SK-N-DZ (cell line): ENCODE data around the gene PSAP.

Experiments
- DNase-seq: peaks from one replicate; pipeline ENCODE4 v3.0.0-alpha.2; 2015; ENCODE audit warnings: low spot score

The PSAP gene

DNA sequence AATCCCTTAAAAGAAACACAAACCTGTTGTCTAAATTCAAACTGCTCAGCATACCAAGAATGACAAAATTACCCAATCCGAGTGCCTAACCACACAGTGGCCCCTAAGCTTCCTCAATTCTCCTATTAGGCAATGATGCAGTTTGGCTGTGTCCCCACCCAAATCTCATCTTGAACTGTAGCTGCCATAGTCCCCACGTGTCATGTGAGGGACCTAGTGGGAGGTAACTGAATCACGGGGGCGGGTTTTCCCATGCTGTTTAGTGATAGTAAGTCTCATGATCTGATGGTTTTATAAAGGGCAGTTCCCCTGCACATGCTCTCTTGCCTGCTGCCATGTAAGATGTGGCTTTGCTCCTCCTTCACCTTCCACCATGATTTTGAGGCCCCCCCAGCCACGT, 21.9 kb downstream of the PSAP start:
- DNase-seq = no peak

DNA sequence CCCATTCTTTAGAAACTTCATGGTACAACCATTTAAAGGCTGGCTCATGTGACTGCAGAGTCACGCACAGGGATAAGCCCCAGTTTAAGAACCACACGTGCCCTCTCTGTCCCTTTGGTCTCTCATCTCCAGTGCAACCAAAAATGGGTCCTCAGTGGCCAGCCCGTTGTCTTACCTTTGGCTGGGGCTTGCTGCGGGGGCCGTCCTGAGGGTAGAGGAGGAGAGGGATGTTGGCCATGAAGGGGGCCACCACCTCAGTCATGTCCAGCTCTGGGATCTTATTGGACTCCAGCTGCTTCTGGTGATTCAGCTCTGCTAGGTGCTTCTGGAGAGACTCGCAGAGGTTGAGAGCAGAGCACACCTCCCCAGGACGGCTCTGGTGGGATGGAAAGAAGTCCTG, 22.3 kb downstream of the PSAP start:
- no peak for DNase-seq

DNA sequence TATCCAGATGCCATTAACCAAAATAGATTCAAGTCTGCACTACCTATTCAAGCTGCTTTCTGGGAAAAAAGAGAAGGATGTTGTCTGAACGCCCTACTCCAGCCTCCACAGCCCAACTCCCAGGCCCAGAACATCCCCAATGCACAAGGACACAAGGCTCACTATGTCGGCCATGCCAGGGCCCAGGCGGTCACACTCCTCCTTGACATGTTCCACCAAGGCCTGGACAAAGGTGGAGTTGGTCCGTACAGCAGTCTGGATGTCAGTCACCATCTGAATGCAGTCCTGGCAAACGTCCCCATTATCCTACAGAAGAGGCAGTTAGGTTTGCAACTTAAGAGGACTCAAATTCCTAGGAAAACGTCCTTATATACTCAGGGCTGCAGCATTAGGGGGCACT, 23.2 kb downstream of the PSAP start:
- DNase-seq = no peak

DNA sequence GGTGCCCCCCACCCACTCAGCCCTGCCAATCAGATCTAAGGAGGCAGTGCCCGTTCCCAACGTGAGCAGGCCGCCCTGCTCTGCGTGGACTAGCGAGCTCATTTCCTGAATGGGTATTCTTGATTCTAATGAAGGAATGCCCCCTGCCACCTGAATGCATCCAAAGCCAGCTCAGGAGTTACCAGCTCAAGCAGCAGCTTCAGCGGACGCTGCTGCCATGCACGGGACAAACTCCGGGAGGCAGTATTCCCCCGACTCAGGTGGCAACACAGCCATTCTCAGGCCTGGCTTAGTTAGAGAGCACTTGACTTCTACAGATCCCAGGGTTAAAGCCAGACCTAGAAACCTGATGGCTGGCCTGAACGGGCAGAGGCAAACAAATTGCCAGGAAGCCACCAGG, 25.8 kb downstream of the PSAP start:
- DNase-seq = no peak

DNA sequence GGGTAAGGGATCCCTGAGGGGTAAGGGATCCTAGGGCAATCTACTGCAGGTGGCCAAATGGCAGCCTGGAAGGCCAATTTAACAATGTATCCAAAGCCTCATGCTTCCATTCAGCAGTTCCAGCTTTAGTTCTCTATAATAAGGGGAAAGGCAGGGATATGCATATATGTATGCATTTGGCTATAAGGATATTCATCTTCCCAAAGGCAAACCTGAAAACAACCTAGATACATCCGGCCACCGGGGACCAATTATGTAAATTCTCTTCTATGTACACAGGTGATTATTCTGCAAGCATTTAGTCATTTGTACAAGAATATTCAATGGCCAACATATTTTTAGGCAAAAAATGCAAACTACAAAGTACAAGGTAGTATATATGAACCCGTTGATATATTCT, 26.7 kb downstream of the PSAP start:
- no peak for DNase-seq

DNA sequence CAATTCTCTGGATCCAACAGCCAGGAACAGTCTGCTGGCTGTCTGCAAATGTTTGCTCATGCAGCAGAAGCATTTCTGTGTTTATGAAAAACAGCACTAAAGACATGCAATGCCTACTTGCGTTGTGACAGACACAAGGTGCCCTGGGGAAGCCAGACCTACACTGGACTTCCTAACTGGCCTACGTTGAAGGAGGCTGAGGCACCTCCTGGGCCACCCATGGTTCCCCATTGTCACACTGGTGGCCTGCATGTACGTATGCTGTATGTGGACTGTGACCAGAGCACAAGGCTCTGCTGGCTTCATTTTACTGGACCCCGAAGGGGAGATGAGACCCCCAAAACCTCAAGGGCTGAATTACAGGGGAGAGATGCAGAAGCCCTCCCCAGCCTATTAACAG, 27.7 kb downstream of the PSAP start:
- DNase-seq = no peak

- no peak for DNase-seq
Observed at GRCh38 chr10:71821909-71822763, 28.9 kb downstream of the PSAP start.

- DNase-seq = no peak
Observed at GRCh38 chr10:71820966-71821365, 30.1 kb downstream of the PSAP start.

DNA sequence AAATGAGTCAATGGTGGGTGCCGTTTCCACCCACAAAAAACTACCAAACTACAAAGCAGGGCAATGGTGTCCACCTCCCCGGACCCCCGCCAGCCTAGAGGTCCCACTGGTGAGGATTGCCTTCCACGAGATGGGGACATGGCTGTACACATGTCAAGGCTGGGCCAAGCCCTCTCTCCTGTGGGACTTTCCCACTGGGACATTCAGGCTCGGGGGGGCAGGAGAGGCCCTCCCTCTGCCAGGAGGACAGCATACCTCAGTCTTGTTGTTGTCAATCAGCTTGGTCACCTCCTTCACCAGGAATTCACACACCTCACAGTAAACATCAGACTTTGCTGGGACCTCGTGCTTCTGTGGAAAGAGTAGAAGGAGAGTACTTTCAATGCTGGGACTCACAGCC, 31.1 kb downstream of the PSAP start:
- DNase-seq = no peak

GRCh38 chr10:71819441-71819861, 31.6 kb downstream of the PSAP start:
- DNase-seq = no peak

DNA sequence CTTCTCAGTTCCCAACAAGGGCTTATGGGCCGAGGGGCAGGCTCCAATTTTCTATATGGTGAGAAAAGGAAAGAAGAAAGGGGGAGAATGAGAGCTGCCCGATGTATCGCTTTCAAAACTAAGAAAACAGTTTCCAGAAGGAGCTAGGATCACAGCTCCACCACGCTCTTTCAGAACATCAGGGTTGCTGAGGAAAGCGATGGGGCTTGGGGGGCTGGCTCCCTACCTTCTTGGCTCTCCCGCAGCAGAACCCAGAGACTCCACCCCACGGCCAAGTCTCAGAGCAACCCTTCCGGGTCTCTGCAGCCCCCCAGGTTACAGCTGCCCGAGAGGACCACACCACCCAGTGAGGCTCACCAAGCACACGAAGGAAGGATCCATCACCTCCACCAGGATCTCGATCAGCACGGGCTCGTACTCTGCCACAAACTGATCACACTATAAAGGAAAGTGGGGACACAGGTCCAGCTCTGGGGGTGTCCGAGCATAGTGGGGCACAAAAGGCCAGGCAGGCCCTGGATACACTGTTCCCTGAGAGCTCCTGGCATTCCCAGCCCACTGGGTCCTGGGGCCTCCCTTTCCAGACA, 32.3 kb downstream of the PSAP start:
- no peak for DNase-seq

DNA sequence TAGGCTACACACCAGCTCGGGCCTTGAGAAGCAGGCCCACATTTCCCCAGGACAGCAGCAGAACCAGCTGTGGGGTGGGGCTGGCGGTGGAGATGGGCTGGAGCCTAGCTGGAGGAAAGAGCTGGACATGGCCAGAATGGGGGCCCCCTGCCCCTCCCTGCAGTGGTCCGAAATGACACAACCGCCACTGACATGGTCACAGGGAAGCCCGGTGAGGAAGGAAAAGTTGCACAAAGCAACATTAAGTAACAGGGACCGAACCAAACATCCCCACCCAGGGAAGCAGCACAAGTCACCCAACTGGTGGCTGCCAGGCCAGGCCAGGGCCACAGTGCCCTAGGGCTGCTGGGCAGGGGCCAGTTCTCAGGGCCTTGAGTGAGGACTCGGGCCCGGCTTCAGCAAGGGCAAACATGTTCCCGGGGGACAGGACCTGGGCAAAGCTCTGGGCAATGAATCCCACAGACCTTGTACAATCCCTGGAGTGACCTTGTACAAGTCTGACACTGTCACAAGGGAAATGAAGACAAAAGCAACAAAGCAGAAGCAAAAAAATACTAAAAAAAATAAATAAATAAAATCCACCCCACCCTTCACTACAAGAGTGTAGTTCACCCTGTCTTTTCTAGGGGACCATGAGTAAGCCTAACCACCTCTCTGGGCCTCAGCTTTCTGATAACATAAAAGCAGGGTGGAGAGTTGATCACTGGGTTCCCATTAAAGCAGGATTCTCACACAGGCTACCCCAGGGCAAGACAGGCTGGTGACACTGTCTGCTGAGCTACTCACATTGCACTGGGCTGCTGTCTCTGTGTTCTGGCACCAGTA, 33.0 kb downstream of the PSAP start:
- DNase-seq = no peak

DNA sequence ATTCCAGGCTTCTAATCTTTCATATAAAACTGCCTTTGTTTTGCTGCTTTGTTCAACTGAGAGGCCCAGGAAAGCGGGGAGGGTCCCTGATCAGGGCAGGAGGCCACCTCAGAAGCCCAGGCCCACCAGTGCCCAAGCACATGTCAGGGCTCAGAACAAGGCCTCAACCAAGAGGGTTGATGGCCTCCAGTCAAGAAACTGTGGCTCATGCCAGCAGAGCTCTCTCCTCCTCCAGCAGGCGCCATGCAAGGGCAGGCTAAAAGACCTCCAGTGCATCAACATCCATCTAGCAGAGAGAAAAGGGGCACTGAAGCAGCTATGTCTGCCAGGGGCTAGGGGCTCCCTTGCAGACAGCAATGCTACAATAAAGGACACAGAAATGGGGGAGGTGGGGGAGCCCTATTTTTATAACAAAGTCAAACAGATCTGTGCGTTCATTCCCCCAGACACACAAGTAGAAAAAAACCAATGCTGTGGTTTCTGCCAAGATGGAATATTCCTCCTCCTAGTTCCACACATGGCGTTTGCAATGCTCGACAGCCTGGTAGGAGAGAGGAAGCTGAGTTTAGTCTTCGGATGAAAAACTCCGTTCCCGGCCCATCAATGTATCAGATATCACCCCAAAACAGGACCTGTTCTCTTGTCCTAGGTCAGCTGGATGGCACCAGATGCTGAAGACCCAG, 34.0 kb downstream of the PSAP start:
- DNase-seq = no peak

- DNase-seq = no peak
Observed at GRCh38 chr10:71816421-71816851, 34.6 kb downstream of the PSAP start.

GRCh38 chr10:71815515-71816130, 35.4 kb downstream of the PSAP start:
- DNase-seq = no peak

- DNase-seq = no peak
Observed at GRCh38 chr10:71814922-71815411, 36.1 kb downstream of the PSAP start.

DNA sequence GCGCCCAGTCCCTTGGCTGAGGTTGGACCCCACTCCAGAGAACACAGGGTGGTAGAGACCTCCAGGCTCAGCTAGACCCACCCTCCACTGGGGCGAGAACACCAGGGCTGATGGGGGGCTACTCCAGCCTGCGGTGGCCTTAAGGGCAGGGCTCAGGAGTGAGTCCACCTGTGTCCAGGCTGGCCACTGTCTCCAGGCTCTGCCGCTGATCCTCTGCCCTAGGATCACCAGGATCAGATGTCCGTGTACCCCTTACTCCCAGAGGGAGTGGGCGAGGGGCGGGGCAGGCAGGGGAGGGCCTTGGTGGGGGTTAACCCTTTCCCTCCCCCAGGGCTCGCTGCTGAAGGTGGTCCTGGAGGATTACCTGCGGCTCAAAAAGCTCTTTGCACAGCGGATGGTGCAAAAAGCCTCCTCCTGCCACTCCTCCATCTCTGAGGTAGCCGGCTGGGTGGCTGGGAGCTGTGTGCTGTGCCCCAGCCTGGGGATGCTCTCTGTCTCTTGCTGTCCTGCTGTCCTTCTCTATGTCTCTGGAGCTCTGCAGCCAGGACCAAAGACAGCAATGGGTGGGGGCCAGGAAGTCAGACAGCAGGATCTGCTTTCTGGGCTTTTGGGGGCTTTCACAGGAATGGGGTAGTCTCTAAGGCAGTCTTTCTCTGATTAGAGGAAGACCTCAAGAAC, 38.0 kb downstream of the PSAP start:
- no peak for DNase-seq

GRCh38 chr10:71812016-71812912, 38.8 kb downstream of the PSAP start:
- peak; percentile 25 for DNase-seq

DNA sequence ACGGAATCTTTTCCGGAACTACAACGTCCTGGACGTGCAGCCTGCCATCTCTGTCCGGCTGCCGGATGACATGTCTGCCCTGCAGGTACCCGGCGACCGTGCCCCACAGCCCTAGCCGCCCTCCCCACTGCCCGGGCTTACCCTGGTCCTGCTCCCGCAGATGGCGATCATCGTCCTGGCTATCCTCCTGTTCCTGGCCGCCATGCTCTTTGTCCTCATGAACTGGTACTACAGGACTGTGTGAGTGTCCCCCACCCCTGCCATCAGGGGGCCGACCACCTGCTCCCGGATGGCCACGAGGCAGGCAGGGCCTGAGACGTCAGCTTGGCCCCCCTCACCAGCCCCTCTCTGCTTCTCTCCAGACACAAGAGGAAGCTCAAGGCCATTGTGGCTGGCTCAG, 39.7 kb downstream of the PSAP start:
- DNase-seq = no peak
